Sigmoid colon (tissue), 7 donors: ENCODE data around the gene STK39. TPM values are rescaled to one million over a fixed set of nuclear protein-coding genes. Genes with fewer than 3 reads are reported as not detected.

Experiments
- DNase-seq: peaks from one replicate; pipeline ENCODE4 v3.0.0-alpha.2; 2019
- H3K27ac ChIP-seq, 4 donors: fragments of 200-600 bp; sonication (generic); one replicate each; pipeline ENCODE4 v1.5.1; 2016 to 2019; ENCODE audit warnings: mild to moderate bottlenecking in 1 of 4
- H3K27me3 ChIP-seq, 3 donors: fragments of 200-600 bp; sonication (generic); one replicate each; pipeline ENCODE4 v1.5.1; 2019; ENCODE audit warnings: mild to moderate bottlenecking in 1 of 3
- H3K36me3 ChIP-seq, 4 donors: fragments of 200-600 bp; sonication (generic); one replicate each; pipeline ENCODE4 v1.5.1; 2016 to 2019
- H3K4me1 ChIP-seq, 4 donors: fragments of 200-600 bp; sonication (generic); one replicate each; pipeline ENCODE4 v1.5.1; 2017 to 2019
- H3K4me3 ChIP-seq, 4 donors: fragments of 200-600 bp; sonication (generic); one replicate each; pipeline ENCODE4 v1.5.1; 2017 to 2019; ENCODE audit warnings: mild to moderate bottlenecking in 2 of 4, moderate library complexity in 1 of 4
- H3K9me3 ChIP-seq, 4 donors: fragments of 200-600 bp in 3 of 4; sonication (generic) in 3 of 4; one replicate each; pipeline versions ENCODE4 v1.5.1 to v1.6.1; 2013 to 2019
- CTCF ChIP-seq, 4 experiments: fragments of 450-650 bp in 3 of 4; fragments of 200-600 bp in 1 of 4; IDR thresholded peaks; one replicate each; pipeline ENCODE4 v1.5.1; 2016 to 2019; ENCODE audit warnings: antibody characterized with exemption in 4 of 4, mild to moderate bottlenecking in 3 of 4, moderate library complexity in 2 of 4
- EP300 ChIP-seq, 4 donors: sonication (generic); formaldehyde crosslinking; IDR thresholded peaks; one replicate each; pipeline ENCODE4 v1.6.1; 2017; ENCODE audit warnings: antibody characterized with exemption in 4 of 4
- POLR2A ChIP-seq, 2 donors: fragments of 450-650 bp; IDR thresholded peaks; one replicate each; pipeline ENCODE4 v1.6.1; 2016; ENCODE audit warnings: antibody characterized with exemption in 2 of 2, mild to moderate bottlenecking in 2 of 2, moderate library complexity in 2 of 2
- POLR2AphosphoS5 ChIP-seq, 4 donors: sonication (generic); formaldehyde crosslinking; IDR thresholded peaks; one replicate each; pipeline ENCODE4 v1.6.1; 2017; ENCODE audit warnings: antibody characterized with exemption in 4 of 4
- WGBS, 2 donors: extraction: QIAGEN DNeasy Blood & Tissue Kit; methylation state at CpG; one replicate each; pipeline ENCODE4 v1.1.7; 2013; 5-methylcytosine and 5-hydroxymethylcytosine counted together
- intact Hi-C: fragments of 100-400 bp; cut with DNase I; formaldehyde crosslinking; loops from one replicate; pipeline ENCODE4 v1.15.1; 2023
- polyA plus RNA-seq, 3 donors: library from polyadenylated mRNA; stranded (reverse); fragments of 200-250 nt; gene quantifications; one replicate each; pipeline ENCODE4 v1.2.3, GENCODE V29; 2013
- total RNA-seq, 4 donors: library from RNA; depleted of rRNA; stranded (reverse); fragments of >200 nt; gene quantifications; one replicate each; pipeline ENCODE4 v1.1.0, GENCODE V29; 2016
- donor health status: healthy with polysubstance abuse.
- donor health status: Bipolar disorder and iron deficiency.
- donor health status: healthy.

The STK39 gene
- total and polyA plus RNA-seq, 7 donors = 13.4 to 44.9 (median 24.1) TPM

GRCh38 chr2:167962436-167963226 lies 284.8 kb downstream of the STK39 start:
- H3K27me3 ChIP-seq = no peaks in the 10 kb centered on the region
- H3K36me3 ChIP-seq = no peaks in the 10 kb centered on the region
- intact Hi-C loops = loop anchor here (10.0 kb wide), 1 partner anchor 152 kb away; no protein-coding TSS in a partner anchor
- 90 to 92% methylated on average over 10 of the region's 10 CpGs for WGBS, 2 donors
- H3K4me3 ChIP-seq = no peak overlapping the region
- no peak for TF ChIP-seq POLR2A (IDR thresholded peaks at IDR 0.05)
- no peak for TF ChIP-seq EP300 (IDR thresholded peaks at IDR 0.05)
- no peak for TF ChIP-seq CTCF (IDR thresholded peaks at IDR 0.05)
- TF ChIP-seq POLR2AphosphoS5 (IDR thresholded peaks at IDR 0.05) = no peak
- DNase-seq = no peak
- no peaks in the 10 kb centered on the region for H3K9me3 ChIP-seq
- peaks cover 0 to 25% (median 19%) of the 10 kb centered on the region in 4 donors for H3K4me1 ChIP-seq
- no peak overlapping the region for H3K27ac ChIP-seq

DNA sequence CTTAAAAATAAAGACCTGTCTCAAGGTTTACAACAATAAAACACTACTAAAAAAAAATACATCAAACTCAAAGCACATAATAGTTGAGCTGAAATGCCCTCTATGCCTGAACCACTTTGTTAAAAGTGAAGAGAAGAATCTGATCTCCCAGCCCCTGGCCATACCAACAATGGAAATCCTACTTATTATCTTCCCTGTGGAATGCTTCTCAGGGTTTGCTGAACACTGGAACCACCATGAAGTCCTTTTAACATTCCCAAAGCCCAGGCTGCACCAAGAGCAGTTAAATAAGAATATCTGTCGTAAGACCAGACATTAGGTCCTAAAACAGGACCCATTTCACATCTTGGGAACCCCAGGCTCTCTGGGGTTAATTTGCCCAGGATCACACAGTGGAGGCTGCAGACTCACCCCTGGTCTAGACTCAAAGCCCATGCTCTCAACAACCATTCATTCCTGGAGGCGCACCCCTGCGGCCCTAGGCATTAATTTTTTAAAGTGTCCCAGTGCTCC lies 285.8 kb downstream of the STK39 start:
- H3K4me1 ChIP-seq = peaks cover 0 to 15% (median 9%) of the 10 kb centered on the region in 4 donors
- no peak overlapping the region for H3K4me3 ChIP-seq
- no peaks in the 10 kb centered on the region for H3K27me3 ChIP-seq
- WGBS, 2 donors = 98 to 99% methylated on average over 3 of the region's 3 CpGs
- H3K36me3 ChIP-seq = no peaks in the 10 kb centered on the region
- intact Hi-C loops = loop anchor here (10.0 kb wide), 1 partner anchor 153 kb away; no protein-coding TSS in a partner anchor
- no peak overlapping the region for H3K27ac ChIP-seq
- no peak for DNase-seq
- TF ChIP-seq CTCF (IDR thresholded peaks at IDR 0.05) (no peak), EP300 (IDR thresholded peaks at IDR 0.05) (no peak), POLR2AphosphoS5 (IDR thresholded peaks at IDR 0.05) (no peak), POLR2A (IDR thresholded peaks at IDR 0.05) (no peak)
- no peaks in the 10 kb centered on the region for H3K9me3 ChIP-seq

DNA sequence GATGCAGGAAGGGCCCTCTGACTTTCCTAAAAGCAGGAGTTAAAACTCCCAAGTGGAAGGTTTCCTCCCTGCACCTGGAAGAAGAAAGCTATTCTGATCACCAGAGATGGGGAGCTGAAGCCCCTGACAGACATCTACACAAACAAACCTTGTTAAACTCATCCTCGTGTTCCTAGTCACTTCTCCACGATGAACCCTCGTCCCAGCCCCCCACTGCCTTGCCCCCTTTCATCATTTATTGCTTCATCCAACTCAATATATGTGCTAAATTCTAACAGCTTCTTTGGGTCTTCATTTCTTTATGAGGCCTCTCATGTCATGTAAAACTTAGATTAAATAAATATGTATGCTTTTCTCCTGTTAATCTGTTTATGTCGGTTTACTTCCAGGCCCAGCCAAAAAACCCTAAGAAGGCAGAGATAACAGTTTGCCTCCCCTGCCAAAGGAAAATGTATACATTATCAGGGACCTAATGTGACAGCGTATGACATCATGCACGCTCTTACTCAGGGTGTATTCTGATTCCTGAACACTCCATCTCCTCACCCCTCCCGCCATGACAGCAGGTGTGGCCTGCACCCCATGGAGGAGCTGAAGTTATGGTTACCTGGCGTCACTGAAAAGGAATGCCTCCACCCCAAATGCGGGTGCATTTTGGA lies 287.2 kb downstream of the STK39 start:
- Histone ChIP-seq H3K27ac (no peak overlapping the region), H3K9me3 (no peaks in the 10 kb centered on the region), H3K36me3 (no peaks in the 10 kb centered on the region), H3K27me3 (no peaks in the 10 kb centered on the region), H3K4me1 (peaks cover 0 to under 1% (median 0%) of the 10 kb centered on the region in 4 donors), H3K4me3 (no peak overlapping the region)
- TF ChIP-seq POLR2A (IDR thresholded peaks at IDR 0.05) (no peak), EP300 (IDR thresholded peaks at IDR 0.05) (no peak)
- DNase-seq = no peak
- WGBS, 2 donors = 91 to 95% methylated on average over 9 of the region's 9 CpGs
- intact Hi-C loops = loop anchor here (10.0 kb wide), 1 partner anchor 155 kb away; no protein-coding TSS in a partner anchor

GRCh38 chr2:167957662-167958061 lies 289.7 kb downstream of the STK39 start:
- no peaks in the 10 kb centered on the region for H3K9me3 ChIP-seq
- H3K4me3 ChIP-seq = no peak overlapping the region
- no peaks in the 10 kb centered on the region for H3K4me1 ChIP-seq
- intact Hi-C loops = no loop called here
- TF ChIP-seq POLR2AphosphoS5 (IDR thresholded peaks at IDR 0.05) (no peak), POLR2A (IDR thresholded peaks at IDR 0.05) (no peak), CTCF (IDR thresholded peaks at IDR 0.05) (no peak), EP300 (IDR thresholded peaks at IDR 0.05) (no peak)
- no peaks in the 10 kb centered on the region for H3K27me3 ChIP-seq
- no peak for DNase-seq
- H3K27ac ChIP-seq = no peak overlapping the region
- 97 to 98% methylated on average over 2 of the region's 2 CpGs for WGBS, 2 donors
- H3K36me3 ChIP-seq = no peaks in the 10 kb centered on the region

DNA sequence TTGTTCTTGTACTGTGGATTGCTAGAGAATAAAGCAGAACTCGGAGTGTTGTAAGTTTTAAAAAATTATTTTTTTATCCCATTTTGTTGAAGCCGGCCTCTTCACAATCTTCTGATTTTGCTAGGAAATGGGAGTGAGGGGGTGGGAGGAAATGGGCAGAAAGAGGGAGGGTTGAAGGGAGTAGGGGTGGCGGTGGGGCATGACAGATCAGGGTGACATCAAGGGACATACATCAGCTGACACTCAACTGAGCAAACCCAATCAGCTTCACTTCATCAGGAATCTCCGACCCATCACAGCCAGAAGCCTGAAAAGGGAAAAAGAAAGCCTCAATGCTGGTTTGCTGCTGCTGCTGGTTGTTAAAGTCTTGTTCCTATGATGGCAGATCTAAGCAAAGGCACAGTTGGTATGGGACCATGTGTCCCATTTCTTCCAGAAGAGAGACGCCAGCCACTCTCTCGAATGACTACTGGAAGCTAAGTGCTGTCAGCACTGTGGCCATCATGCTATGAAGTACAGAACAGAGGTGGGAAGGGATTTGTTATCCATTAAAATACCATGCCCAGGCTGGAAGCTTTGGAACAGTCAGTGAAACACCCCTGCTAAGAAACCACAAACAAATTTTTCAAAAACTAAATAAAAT lies 292.0 kb downstream of the STK39 start:
- Histone ChIP-seq H3K4me1 (no peaks in the 10 kb centered on the region), H3K4me3 (no peak overlapping the region), H3K36me3 (no peaks in the 10 kb centered on the region), H3K27ac (no peak overlapping the region), H3K9me3 (no peaks in the 10 kb centered on the region), H3K27me3 (no peaks in the 10 kb centered on the region)
- no peak for TF ChIP-seq EP300 (IDR thresholded peaks at IDR 0.05)
- no peak for TF ChIP-seq CTCF (IDR thresholded peaks at IDR 0.05)
- no peak for TF ChIP-seq POLR2AphosphoS5 (IDR thresholded peaks at IDR 0.05)
- TF ChIP-seq POLR2A (IDR thresholded peaks at IDR 0.05) = no peak
- intact Hi-C loops = no loop called here
- DNase-seq = no peak
- 97 to 99% methylated on average over 6 of the region's 6 CpGs for WGBS, 2 donors
